ENCODE results near the gene MRPS22.
A peak's percentile ranks its signal among the peaks of the same experiment; 100 is the strongest.
"Not testable (repeated sequence)": the region's sequence is repeated elsewhere in the genome, so short reads cannot be mapped to it uniquely, and the experiment has no call there.

MRPS22 gene

DNA sequence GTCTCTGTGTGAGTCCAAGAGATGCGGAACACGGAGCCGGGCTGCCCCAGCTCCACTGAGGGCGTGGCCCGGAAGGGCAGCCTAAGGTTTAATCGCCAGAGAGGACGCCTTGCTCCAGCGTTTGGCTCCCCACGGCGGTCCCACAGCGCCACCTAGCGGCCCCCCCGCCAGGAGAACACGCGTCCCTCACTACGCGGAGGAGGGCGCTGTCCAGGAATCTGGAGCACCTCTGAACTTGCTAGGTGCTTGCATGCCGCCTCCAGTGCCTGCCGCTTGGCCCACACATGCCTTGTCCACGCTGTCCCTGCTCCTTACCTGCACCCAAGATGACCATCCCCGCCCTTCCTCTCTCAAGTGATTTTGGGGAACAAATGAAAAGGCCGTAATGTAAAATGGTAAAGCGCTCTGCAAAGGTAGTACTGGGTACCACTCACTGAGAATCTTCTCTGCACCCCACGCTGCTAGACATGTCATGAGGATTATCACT, 14.4 kb upstream of the MRPS22 start:
- Histone ChIP-seq H3K27ac (no peak overlapping the region), H3K36me3 (no peaks in the 10 kb centered on the region), H3K4me3 (ENCODE audit: low read depth, low read length) (peak overlapping the region; percentile 31), H3K9me3 (ENCODE audit: severe bottlenecking) (no peaks in the 10 kb centered on the region), H3K27me3 (ENCODE audit: insufficient read depth, low read depth, severe bottlenecking) (no peaks in the 10 kb centered on the region)
- TF ChIP-seq, protein P1, sequence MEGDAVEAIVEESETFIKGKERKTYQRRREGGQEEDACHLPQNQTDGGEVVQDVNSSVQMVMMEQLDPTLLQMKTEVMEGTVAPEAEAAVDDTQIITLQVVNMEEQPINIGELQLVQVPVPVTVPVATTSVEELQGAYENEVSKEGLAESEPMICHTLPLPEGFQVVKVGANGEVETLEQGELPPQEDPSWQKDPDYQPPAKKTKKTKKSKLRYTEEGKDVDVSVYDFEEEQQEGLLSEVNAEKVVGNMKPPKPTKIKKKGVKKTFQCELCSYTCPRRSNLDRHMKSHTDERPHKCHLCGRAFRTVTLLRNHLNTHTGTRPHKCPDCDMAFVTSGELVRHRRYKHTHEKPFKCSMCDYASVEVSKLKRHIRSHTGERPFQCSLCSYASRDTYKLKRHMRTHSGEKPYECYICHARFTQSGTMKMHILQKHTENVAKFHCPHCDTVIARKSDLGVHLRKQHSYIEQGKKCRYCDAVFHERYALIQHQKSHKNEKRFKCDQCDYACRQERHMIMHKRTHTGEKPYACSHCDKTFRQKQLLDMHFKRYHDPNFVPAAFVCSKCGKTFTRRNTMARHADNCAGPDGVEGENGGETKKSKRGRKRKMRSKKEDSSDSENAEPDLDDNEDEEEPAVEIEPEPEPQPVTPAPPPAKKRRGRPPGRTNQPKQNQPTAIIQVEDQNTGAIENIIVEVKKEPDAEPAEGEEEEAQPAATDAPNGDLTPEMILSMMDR (IDR thresholded peaks at IDR 0.05; ENCODE audit: low read depth, low read length) = peak; percentile 99
- DNase-seq = peak; percentile 92

DNA sequence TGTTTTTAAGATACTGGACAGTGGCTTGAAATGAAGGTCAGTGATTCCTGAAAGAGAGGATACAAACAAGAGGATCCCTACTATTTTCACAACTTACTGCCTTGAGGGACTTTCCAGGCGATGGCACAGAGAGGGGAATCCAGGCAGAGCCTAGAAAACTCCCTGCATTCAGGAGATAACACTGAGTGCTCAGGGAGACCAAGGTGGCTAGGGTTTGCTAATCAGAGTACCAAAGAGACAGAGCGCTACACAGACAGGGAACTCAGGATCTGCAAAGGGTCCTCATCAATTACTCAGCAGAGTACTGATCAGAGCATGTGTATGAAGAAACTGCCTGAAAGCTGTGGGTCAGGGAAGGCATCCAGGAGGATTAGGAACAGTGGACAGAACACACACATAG, 11.7 kb upstream of the MRPS22 start:
- TF ChIP-seq, protein P1 (IDR thresholded peaks at IDR 0.05; ENCODE audit: low read depth, low read length) = no peak
- DNase-seq = no peak
- no peak overlapping the region for H3K27ac ChIP-seq
- H3K36me3 ChIP-seq = no peaks in the 10 kb centered on the region
- no peak overlapping the region for H3K4me3 ChIP-seq (ENCODE audit: low read depth, low read length)
- H3K27me3 ChIP-seq (ENCODE audit: insufficient read depth, low read depth, severe bottlenecking) = no peaks in the 10 kb centered on the region
- H3K9me3 ChIP-seq (ENCODE audit: severe bottlenecking) = no peaks in the 10 kb centered on the region

DNA sequence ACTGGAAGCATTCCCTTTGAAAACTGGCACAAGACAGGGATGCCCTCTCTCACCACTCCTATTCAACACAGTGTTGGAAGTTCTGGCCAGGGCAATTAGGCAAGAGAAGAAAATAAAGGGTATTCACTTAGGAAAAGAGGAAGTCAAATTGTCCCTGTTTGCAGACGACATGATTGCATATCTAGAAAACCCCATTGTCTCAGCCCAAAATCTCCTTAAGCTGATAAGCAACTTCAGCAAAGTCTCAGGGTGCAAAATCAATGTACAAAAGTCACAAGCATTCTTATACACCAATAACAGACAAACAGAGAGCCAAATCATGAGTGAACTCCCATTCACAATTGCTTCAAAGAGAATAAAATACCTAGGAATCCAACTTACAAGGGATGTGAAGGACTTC, 9.1 kb upstream of the MRPS22 start:
- not testable (repeated sequence) for H3K4me3 ChIP-seq (ENCODE audit: low read depth, low read length); H3K27me3 ChIP-seq (ENCODE audit: insufficient read depth, low read depth, severe bottlenecking); H3K9me3 ChIP-seq (ENCODE audit: severe bottlenecking); H3K27ac ChIP-seq; DNase-seq; H3K36me3 ChIP-seq

DNA sequence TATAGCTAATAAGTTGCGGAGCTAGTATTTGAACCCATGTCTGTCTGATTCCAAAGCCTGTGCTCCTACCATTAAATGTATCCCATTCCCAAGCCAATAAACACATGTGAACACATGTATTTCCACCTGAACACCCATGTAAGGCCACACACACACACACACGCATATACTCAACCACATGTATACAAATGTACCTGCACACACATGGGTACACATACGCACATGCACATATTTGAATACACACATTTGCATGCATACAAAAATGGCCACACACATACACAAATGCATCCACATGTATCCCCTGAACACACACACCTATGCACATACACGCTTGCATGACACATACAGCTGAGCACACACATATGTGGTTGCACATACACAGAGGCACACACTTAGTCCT, 5.4 kb upstream of the MRPS22 start:
- H3K36me3 ChIP-seq = no peaks in the 10 kb centered on the region
- H3K9me3 ChIP-seq (ENCODE audit: severe bottlenecking) = no peaks in the 10 kb centered on the region
- no peak overlapping the region for H3K27ac ChIP-seq
- H3K27me3 ChIP-seq (ENCODE audit: insufficient read depth, low read depth, severe bottlenecking) = no peaks in the 10 kb centered on the region
- no peak overlapping the region for H3K4me3 ChIP-seq (ENCODE audit: low read depth, low read length)
- TF ChIP-seq, protein P1 (IDR thresholded peaks at IDR 0.05; ENCODE audit: low read depth, low read length) = no peak
- DNase-seq = no peak

DNA sequence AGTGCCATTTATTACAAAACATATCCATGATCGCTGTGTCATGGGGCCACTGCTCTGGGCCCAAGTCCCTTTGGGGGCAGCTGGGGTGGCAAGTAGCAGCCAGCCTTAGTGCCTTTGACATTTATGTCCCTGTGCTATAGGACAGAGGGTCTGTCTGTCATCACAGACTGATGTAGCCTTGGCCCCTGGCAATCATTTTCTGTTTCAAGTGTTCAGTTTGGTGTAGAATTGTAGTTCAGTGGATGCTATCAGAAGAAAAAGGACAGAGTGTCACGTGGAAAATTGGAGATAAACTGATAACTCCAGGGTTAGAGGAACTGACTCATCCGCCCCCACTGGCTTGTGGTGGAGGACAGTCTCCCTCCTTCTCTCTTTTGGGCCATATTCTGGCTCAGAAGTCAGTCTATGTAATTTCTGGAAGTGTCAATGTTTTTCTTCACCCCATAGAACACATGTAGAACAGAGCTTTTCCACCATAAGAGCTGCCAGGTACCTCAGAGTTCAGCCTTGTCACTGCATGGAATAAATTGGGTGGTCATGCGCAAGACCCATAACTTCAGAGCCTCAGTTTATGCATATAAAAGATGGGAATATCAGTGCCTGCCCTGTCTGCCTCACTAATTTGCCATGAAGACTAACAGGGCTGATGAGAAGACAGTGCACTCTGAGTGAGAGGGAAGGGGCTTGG, 4.5 kb upstream of the MRPS22 start:
- TF ChIP-seq, protein P1 (IDR thresholded peaks at IDR 0.05; ENCODE audit: low read depth, low read length) = no peak
- DNase-seq = no peak

DNA sequence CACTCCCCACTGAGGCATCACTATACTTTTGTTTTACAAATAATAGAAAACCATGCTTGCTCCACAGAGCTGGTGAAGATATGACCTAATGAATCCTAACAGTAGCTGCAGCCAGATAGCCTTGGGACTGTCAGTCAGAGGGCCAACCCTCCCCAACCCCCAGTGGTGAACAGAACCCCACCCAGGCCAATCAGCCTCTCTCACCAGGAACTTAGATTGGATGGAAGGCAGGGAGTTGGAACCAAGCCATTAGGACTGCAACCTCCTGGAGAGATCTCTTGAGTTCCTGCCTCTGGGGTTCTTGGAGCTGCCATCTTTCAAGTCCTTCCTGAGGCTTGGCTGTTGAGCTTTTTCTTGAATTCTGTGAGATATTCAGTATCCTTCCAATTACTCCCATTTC, 3.0 kb upstream of the MRPS22 start:
- Histone ChIP-seq H3K27ac (no peak overlapping the region), H3K27me3 (ENCODE audit: insufficient read depth, low read depth, severe bottlenecking) (no peaks in the 10 kb centered on the region), H3K36me3 (peaks cover 4% of the 10 kb centered on the region), H3K4me3 (ENCODE audit: low read depth, low read length) (no peak overlapping the region), H3K9me3 (ENCODE audit: severe bottlenecking) (no peaks in the 10 kb centered on the region)
- no peak for DNase-seq
- TF ChIP-seq, protein P1 (IDR thresholded peaks at IDR 0.05; ENCODE audit: low read depth, low read length) = no peak

More for the DNA sequence above, 4.5 kb upstream of the MRPS22 start:
- Histone ChIP-seq H3K36me3 (peaks cover 4% of the 10 kb centered on the region), H3K4me3 (ENCODE audit: low read depth, low read length) (no peak overlapping the region), H3K9me3 (ENCODE audit: severe bottlenecking) (no peaks in the 10 kb centered on the region), H3K27me3 (ENCODE audit: insufficient read depth, low read depth, severe bottlenecking) (no peaks in the 10 kb centered on the region), H3K27ac (no peak overlapping the region)

Data from WERI-Rb-1 (cell line).